ENCODE measurements around the gene HSD11B2. TPM values are rescaled to one million over a fixed set of nuclear protein-coding genes. Genes with fewer than 3 reads are reported as not detected.

The HSD11B2 gene
- total and polyA plus RNA-seq, 2 of the 4 experiments (the other 2 are of a cell fraction): 0.26 TPM; not detected in 1

DNA sequence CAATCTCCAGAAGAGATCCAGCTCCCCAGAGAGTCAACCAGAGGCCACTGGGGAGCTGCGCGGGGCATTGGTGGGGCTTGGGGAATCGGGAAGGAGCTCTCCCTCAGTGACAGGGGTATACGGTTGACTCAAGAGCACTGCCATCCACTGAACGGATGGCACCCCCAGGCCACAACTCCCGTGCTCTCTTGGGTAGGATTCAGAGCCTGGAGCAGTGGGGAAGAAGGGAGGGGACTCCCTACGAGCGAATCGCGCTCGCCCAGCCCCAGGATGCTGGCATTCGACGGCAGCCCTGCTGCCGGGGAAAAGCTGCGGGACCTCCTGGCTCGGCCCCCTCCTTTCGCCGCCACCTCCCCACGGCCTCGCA, 37.1 kb upstream of the HSD11B2 start (continued):
- TF ChIP-seq SMC3 (IDR thresholded peaks at IDR 0.05; ENCODE audit: low read depth, low read length) (no peak), POLR2A (IDR thresholded peaks at IDR 0.05; ENCODE audit: low read depth, low read length) (no peak), RAD21 (IDR thresholded peaks at IDR 0.05; ENCODE audit: low read length) (no peak), NFE2L2 (IDR thresholded peaks at IDR 0.05; ENCODE audit: low read depth, low read length) (no peak)
- TF ChIP-seq, protein P1, sequence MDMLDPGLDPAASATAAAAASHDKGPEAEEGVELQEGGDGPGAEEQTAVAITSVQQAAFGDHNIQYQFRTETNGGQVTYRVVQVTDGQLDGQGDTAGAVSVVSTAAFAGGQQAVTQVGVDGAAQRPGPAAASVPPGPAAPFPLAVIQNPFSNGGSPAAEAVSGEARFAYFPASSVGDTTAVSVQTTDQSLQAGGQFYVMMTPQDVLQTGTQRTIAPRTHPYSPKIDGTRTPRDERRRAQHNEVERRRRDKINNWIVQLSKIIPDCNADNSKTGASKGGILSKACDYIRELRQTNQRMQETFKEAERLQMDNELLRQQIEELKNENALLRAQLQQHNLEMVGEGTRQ (IDR thresholded peaks at IDR 0.05; ENCODE audit: low read depth, low read length): no peak

All from IMR-90 (cell line).